IPS-20b (cell line): ENCODE data around the gene ANKRD1.

Source experiments
- H3K27ac ChIP-seq: one replicate; pipeline ENCODE4 v1.5.1; 2013; ENCODE audit warnings: low read length
- H3K27me3 ChIP-seq: 2 replicates; pipeline ENCODE4 v1.6.1; 2013; ENCODE audit warnings: mild to moderate bottlenecking, low read length, inconsistent platforms; ENCODE audit not compliant: insufficient read depth
- H3K36me3 ChIP-seq: 2 replicates; pipeline ENCODE4 v1.6.1; 2013; ENCODE audit warnings: low read depth, mild to moderate bottlenecking, inconsistent platforms, low read length, moderate library complexity; ENCODE audit not compliant: insufficient read depth
- H3K4me1 ChIP-seq: 2 replicates; pipeline ENCODE4 v1.6.1; 2013; ENCODE audit warnings: mild to moderate bottlenecking, control low read depth, inconsistent platforms, low read length, moderate library complexity; ENCODE audit not compliant: insufficient read depth
- H3K4me3 ChIP-seq: 2 replicates; pipeline ENCODE4 v1.5.1; 2013; ENCODE audit warnings: mild to moderate bottlenecking, low read length, inconsistent platforms
- H3K9ac ChIP-seq: 2 replicates; pipeline ENCODE4 v1.6.1; 2013; ENCODE audit warnings: low read depth, mild to moderate bottlenecking, inconsistent platforms, low read length, moderate library complexity
- H3K9me3 ChIP-seq: 2 replicates; pipeline ENCODE4 v1.6.1; 2013; ENCODE audit warnings: mild to moderate bottlenecking, low read depth, low read length, inconsistent platforms; ENCODE audit not compliant: insufficient read depth

The ANKRD1 gene

DNA sequence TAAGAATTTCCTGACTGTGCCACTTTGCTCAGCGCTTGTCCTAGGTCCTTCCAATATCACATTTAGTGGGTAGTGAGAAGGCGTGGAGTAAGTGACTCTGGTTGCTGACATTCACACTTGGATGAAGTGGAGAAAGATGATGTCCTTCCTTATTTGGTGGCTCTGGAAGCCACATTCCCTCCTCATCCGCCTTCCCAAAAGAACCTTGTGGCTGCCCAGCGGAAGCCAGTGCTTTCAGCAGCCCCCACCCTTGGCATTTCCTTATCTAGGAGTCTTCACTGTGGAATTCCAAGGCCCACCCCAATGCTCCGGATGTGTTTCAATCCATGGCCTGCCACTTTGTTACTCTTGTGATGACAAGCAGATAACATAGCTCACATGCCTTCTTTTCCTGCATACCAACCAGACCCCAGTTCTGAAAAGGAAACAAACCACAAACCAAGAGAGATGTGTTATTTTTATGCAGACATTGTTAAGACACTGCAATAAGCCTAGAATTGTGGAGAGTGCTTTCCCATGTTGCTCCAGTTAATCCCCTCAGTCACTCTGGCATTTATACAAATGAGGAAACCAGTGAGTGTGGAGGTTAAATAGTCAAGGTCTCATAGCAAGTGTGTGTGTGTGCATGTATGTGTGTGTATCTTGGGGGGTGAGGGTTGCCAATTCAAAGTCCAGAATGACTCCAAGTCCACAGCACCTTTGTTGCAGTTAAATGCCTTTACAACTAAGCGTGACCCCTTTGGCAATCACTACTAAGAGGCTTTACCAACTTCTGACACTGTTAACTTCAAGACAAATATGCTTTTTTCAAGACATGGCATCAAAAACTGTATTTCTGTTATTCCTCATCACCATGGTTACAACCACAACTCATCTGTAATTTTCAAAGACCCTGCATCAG is 10.3 kb upstream of the ANKRD1 start:
- Histone ChIP-seq H3K36me3 (no peaks in the 10 kb centered on the region), H3K9me3 (no peaks in the 10 kb centered on the region), H3K9ac (peak overlapping the region; percentile 10; the same call in 1 of the 2 replicates), H3K27ac (no peak overlapping the region), H3K4me3 (peak overlapping the region; percentile 36; the same call in 1 of the 2 replicates), H3K27me3 (peaks cover 100% of the 10 kb centered on the region), H3K4me1 (peaks cover 26% of the 10 kb centered on the region)

DNA sequence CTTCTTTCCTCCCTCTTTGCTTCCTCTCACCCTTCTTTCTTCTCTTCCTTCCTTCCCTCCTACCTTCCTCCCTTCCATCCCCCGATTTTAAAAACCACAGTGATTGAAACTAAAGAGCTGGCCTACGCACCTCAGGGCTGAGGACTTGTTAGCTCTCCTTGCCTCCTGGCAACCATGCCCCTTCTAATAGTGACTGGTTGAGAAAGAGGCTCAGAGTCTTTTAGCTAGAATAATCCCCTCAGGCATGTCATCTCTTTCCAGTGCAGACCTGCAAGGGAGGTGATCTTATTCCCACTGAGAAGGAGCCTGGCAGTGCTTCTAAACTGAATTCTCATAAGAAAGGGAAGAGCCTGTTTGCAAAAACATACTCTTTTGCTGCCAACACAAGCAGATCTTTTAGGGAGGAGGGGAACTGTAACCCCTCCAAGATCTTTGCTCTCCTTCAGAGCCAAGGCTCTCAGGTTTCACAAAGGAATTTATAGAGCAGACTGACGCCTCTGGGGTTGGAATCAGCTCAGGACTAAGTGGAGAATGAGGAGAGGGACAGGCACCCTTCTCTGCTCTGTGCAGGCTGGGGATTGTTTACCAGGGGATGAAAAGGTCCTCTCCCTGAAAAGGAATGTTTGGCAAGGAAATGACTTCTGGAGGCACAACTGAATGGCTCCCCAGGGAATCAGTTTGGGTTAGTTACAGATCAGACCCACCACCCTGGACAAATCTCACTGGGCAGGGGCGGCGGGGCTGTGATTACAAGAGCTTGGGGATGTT is 9.4 kb upstream of the ANKRD1 start:
- no peaks in the 10 kb centered on the region for H3K9me3 ChIP-seq
- peak overlapping the region; percentile 36; the same call in 1 of the 2 replicates for H3K4me3 ChIP-seq
- peaks cover 100% of the 10 kb centered on the region for H3K27me3 ChIP-seq
- H3K9ac ChIP-seq = peak overlapping the region; percentile 10; the same call in 1 of the 2 replicates
- no peak overlapping the region for H3K27ac ChIP-seq
- no peaks in the 10 kb centered on the region for H3K36me3 ChIP-seq
- peaks cover 28% of the 10 kb centered on the region for H3K4me1 ChIP-seq

DNA sequence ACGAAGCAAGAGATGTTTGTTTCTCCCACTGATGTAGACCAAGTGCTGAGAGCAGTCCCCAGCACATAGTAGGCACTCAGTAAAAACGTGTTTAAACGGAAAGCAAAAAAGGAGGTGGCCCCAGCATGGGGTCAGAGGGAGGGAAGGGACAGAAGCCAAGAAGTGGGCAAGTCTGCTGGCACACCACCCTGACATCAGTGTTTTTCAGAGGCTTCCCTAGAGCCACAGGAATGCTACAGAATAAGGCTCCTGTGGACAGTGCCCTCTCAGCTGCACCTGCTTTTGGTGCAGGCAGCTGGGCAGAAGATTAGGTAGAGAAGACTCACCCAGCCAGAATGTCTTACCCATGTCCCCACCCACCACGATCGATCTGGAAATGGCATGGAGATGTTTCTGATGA is 8.3 kb upstream of the ANKRD1 start:
- no peaks in the 10 kb centered on the region for H3K36me3 ChIP-seq
- H3K4me3 ChIP-seq = no peak overlapping the region
- H3K4me1 ChIP-seq = peaks cover 28% of the 10 kb centered on the region
- peaks cover 100% of the 10 kb centered on the region for H3K27me3 ChIP-seq
- H3K9ac ChIP-seq = no peak overlapping the region
- no peaks in the 10 kb centered on the region for H3K9me3 ChIP-seq
- no peak overlapping the region for H3K27ac ChIP-seq

DNA sequence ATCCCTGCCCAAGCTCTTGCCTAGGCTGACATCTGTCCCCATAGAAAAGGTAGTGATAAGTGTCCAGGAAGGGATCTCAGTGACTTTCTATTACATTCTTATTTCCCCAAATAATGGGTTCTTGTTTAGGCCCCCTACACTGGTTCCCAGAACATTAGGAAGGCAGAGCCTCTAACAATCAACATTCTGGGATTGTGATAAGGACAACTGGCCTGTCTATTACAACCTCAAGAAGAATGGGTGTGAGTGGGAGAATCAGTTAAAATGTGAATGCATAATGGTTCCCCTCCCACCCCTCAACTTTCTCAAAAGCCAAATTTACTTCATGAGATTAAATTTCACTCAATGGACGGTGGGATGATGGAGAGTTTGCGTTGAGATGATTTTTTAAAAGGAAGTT is 6.4 kb upstream of the ANKRD1 start:
- peaks cover 28% of the 10 kb centered on the region for H3K4me1 ChIP-seq
- no peaks in the 10 kb centered on the region for H3K9me3 ChIP-seq

DNA sequence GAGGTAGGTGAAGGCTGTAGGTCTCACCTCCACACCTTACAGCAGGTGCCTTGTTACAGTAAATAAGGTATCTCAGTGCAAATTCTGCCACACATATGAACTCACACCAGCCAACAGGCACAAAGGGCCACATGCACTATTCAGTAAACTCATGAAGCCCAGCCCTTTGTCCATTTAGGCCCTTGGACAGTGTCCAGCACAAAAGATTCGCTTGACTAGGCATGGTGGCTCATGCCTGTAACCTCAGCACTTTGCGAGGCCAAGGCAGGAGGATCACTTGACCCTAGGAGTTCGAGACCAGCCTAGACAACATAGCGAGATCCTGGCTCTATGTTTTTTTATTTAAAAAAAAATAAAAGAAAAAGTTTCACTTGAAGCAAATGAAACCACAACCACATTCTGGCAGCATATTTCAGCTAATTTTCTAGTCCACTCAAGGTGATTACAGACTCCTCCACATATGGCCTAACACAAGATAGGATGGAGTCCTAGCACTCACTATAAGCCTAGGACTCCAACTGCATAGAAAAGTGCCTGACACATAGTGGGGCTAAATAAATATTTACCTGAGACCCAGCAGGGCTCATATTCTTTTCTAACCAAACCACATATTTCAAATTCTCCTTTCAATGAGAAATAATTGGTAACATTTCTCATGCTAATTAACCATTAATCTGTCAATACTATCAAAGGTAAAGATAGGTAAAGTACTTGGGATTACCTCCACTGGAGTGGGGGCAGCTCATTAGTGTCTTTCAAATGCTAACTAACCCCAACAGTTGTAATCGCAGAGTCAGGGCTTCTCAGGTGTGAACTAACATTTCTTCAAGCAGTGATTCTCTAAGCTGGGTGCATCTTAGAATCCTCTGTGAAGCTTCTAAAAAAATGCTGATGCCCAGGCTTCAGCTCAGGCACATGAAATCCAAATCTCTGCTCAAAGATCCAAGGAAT is 4.5 kb upstream of the ANKRD1 start:
- Histone ChIP-seq H3K9me3 (no peaks in the 10 kb centered on the region), H3K4me1 (peaks cover 18% of the 10 kb centered on the region), H3K27me3 (peaks cover 100% of the 10 kb centered on the region), H3K36me3 (no peaks in the 10 kb centered on the region), H3K27ac (no peak overlapping the region), H3K4me3 (no peak overlapping the region), H3K9ac (no peak overlapping the region)

More for the DNA sequence above, 6.4 kb upstream of the ANKRD1 start:
- Histone ChIP-seq H3K9ac (no peak overlapping the region), H3K27me3 (peaks cover 100% of the 10 kb centered on the region), H3K4me3 (no peak overlapping the region), H3K36me3 (no peaks in the 10 kb centered on the region), H3K27ac (no peak overlapping the region)

DNA sequence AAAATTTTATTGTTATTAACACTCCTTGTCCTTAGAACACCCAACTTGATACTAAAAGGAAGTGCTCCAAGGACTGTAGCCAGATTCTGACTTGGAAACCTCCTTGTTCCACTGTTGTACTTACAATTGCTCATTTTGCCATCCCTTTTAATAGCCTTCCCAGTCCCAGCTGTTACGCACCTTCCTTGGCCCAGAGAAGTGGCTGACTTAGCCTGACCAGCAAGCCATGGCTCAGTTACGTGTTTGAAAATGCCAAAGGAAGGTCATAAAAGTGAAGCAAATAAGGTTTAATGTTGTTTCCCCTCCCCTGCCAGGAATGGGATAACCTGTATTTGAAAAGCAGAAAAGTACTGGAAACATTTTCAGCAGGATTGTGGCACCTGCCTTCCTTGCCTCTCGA is 3.7 kb upstream of the ANKRD1 start:
- no peak overlapping the region for H3K9ac ChIP-seq
- H3K36me3 ChIP-seq = no peaks in the 10 kb centered on the region
- peaks cover 100% of the 10 kb centered on the region for H3K27me3 ChIP-seq
- no peaks in the 10 kb centered on the region for H3K9me3 ChIP-seq
- no peak overlapping the region for H3K27ac ChIP-seq
- peaks cover 14% of the 10 kb centered on the region for H3K4me1 ChIP-seq
- no peak overlapping the region for H3K4me3 ChIP-seq

DNA sequence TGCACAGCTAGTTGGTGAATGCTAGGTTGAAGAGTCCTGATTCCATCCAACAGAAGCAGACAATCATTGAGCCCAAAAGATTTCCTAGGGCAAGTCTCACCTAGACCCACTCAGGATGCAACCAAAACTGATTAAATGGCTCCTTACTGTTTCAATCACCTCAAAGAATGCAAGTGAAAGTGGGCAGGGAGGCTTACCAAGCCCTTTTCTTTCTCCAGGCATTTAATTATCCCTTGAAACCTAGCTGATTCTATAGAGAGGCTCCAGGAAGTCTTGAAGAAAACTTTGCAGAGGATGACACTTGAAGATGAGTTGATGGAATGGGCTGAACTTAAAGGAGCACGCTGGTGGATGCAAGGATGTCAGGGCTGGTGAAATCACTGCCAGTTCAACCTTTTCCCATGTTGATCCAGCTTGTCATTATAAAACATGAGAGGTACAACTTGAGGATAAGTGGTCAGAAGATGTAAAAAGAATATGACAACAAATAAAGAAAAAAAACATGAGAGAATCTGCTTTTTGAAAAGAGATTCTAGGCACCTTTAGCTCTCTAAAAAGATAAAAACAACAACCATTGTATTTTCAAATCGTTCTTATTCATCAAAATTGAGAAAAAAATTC is 2.3 kb upstream of the ANKRD1 start:
- peaks cover 100% of the 10 kb centered on the region for H3K27me3 ChIP-seq
- no peak overlapping the region for H3K9ac ChIP-seq
- no peaks in the 10 kb centered on the region for H3K9me3 ChIP-seq
- H3K4me3 ChIP-seq = no peak overlapping the region
- H3K36me3 ChIP-seq = no peaks in the 10 kb centered on the region
- H3K27ac ChIP-seq = no peak overlapping the region
- peaks cover 8% of the 10 kb centered on the region; the same call in 1 of the 2 replicates for H3K4me1 ChIP-seq

DNA sequence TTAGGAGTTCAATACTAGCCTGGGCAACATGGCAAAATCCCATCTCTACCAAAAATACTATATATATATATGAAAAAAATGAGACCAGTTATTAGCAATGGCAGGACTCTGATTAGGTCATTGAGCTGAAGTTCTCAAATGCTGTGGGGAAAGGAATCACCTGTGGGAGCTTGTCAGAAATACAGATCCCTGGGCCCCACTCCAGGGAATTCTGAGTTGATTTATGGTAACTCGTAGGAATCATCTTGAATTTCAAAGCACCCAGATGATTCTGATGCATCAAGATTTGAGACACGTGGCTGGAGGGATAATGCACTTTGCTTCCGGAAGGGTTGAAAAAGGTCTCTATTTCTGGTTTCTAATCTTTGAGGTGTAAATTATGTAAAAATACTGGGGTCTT is 1.0 kb upstream of the ANKRD1 start:
- no peaks in the 10 kb centered on the region for H3K36me3 ChIP-seq
- H3K4me3 ChIP-seq = no peak overlapping the region
- no peaks in the 10 kb centered on the region for H3K9me3 ChIP-seq
- no peak overlapping the region for H3K27ac ChIP-seq
- peaks cover 100% of the 10 kb centered on the region for H3K27me3 ChIP-seq
- H3K9ac ChIP-seq = no peak overlapping the region
- peaks cover 8% of the 10 kb centered on the region; the same call in 1 of the 2 replicates for H3K4me1 ChIP-seq

DNA sequence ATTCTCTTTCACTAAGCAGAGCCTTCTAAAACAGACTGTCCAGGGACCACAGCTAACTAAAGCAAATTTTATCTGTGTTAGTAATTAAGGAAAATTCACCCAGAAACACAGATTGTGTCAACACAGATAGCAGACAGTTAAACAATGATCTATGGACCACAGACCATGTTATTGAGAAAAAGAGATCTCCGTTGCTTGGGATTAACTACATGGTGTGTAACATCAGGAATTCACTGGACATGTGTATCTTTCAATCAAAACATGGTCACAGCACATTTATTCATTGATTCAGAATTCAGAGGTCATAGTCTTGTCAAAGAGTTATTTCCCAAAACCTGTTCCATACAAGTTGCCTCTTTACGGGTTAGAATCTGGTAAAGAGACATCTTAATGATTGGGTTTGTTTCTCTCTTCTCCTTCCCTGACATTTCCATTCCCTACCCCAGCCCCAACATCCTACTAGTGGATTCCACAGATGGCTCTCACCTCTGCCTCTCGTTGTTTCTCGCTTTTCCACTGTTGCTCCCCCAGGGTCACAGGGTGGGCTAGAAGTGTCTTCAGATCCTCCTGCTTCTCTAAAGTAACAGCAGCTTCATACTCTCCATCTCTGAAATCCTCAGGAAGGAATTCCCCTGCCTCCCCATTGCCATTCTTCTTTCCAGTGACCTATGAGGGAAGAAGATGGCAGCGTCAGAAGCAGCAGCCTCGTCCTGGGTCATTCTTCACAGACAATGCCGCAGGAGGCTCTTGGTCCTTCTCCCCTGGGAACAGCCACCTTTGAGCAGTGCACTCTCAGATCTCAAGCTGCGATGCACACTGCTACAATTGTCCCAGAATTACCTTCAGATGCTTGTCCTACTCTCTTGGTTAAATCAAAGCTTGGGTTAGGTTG is 958 bp downstream of the ANKRD1 start:
- H3K36me3 ChIP-seq = no peaks in the 10 kb centered on the region
- no peak overlapping the region for H3K27ac ChIP-seq
- H3K9ac ChIP-seq = no peak overlapping the region

DNA sequence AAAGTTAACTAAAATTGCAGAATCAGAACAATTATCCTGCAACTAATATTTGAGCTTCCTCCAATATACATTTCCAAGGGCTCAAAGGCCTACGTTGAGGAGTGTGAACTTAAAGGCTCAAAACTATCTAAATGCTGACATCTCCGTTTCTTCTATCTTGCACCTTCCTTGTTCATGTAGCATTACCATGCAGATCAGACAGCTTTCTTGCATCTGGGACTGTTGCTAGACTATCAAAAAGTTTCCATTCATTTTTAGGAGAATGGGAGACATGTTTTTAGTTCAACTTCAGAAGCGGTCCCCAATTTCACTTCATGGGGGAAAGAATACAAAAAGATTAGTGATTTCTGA is 2.9 kb downstream of the ANKRD1 start:
- no peaks in the 10 kb centered on the region for H3K9me3 ChIP-seq
- no peak overlapping the region for H3K9ac ChIP-seq
- no peak overlapping the region for H3K4me3 ChIP-seq
- H3K36me3 ChIP-seq = no peaks in the 10 kb centered on the region
- no peak overlapping the region for H3K27ac ChIP-seq
- peaks cover 99% of the 10 kb centered on the region for H3K27me3 ChIP-seq
- peaks cover 6% of the 10 kb centered on the region; the same call in 1 of the 2 replicates for H3K4me1 ChIP-seq

More for the DNA sequence above, 958 bp downstream of the ANKRD1 start:
- Histone ChIP-seq H3K4me1 (peaks cover 6% of the 10 kb centered on the region; the same call in 1 of the 2 replicates), H3K9me3 (no peaks in the 10 kb centered on the region), H3K4me3 (no peak overlapping the region; the same call in 1 of the 2 replicates), H3K27me3 (peaks cover 99% of the 10 kb centered on the region)
